Erythroblast (primary cell): ENCODE data around the gene OSCP1.
A peak's percentile ranks its signal among the peaks of the same experiment; 100 is the strongest.

Source experiments
- DNase-seq, 2 experiments: peaks; one replicate each; lab custom pipeline; 2025; lab: John Stamatoyannopoulos, UW
- GATA1 ChIP-seq: IDR thresholded peaks from 2 replicates; pipeline ENCODE4 v1.6.1; 2011; ENCODE audit warnings: low read depth, mild to moderate bottlenecking, control low read depth, low read length, moderate library complexity
- POLR2A ChIP-seq: IDR thresholded peaks from 2 replicates; pipeline ENCODE4 v1.6.1; 2011; ENCODE audit warnings: mild to moderate bottlenecking, low read length

Gene OSCP1

DNA sequence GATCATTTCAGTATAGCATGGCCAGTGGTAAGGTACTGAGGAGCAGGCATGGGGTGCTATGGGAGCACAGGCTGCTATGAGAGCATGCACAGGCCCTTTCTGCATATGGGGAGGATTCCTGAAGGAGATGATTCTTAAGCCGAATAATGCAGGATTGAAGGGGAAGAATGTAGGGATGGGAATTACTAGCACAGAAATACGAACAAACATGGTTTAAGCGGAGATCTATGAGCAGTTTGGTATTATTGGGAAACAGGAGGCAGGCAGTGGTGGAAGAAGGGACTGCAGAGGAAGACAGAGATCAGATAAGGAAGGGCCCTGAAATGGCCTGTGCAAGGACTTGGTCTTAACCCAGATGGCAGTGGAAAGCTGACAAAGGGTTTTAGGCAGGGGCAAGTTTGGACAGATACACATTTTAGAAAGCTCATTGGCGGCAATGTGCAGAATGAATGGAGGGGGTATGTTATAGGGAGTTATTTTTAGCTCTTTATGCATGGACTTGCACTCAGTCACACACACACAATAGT is 1.7 kb downstream of the OSCP1 start:
- TF ChIP-seq POLR2A (no peak), GATA1 (no peak)
- DNase-seq = peak; percentile 50 to 63

DNA sequence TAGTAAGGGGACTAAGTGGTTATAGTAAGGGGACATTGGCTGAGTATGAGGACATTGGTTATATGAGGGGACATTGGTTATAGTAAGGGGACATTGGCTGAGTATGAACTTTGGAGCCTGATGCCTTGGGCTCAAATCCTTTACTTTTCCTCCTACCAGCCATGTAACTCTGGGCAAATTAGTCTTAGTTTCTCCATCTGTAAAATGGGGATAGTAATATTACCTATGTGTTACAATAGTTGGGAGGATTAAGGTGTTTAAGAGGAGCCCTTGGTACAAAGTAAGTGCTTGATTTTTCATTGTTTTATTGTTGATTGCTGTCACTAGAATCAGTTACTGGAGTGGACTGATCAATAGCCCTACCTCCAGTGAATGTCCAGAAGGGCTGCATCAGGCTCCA is 2.8 kb downstream of the OSCP1 start:
- DNase-seq = no peak
- no peak for TF ChIP-seq POLR2A
- no peak for TF ChIP-seq GATA1

DNA sequence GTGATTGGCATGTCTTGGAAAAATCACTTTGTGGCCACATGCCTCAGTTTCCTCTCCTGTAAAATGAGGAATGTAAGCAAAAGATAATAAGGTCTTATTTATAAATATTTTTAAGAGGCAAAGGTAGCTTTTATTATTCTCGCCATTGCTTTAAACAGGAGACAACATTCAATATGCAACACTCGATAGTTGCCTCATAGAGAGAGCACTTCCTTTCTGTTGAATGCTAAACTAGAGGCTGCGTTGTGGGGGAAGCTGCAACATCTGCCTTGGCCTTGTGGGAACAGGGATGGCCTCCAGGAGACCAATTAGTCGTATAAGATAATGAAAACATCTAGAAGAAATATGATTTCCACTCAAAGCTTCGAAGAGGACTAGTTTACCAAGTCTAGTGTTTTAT is 3.5 kb downstream of the OSCP1 start:
- DNase-seq = no peak
- TF ChIP-seq POLR2A (no peak), GATA1 (no peak)

DNA sequence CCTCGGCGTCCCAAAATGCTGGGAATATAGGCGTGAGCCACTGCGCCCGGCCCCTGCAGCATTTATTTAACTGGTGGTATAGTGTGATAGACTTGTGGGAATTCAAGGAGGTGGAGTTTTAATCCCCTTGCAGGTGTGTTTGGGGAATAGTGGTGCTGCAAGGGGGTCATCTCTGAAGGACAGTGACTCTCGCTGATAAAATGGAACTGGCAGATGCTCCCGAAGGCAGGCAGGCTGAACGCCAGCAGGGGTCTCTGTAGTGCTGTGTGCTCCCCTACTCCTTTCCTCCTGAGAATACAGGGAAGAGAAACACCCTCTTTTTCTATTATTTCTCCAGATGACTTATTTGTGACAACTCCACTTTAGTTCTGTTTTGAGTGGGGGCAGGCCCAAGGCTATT is 4.0 kb downstream of the OSCP1 start:
- DNase-seq = peak; percentile 31 to 39
- TF ChIP-seq POLR2A (no peak), GATA1 (no peak)

DNA sequence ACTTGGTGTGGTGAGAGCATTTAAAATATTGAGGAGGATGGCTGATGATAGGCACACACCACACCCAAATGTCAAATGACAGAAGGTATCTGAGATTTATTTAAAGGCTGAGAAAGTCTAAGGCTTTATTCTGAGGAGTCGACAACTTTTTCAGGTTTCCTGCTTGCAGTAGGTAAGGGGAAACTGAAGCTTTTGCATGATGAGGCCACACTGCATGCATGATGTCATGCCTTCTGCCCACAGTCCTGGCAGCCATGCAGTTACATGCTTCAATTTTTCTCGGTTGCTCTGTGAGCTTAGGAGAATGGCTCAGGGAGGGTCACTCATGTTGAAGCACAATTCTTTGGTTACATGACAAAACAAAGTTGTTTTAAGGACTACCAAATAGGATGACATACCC is 7.0 kb downstream of the OSCP1 start:
- no peak for TF ChIP-seq POLR2A
- TF ChIP-seq GATA1 = no peak
- no peak for DNase-seq

DNA sequence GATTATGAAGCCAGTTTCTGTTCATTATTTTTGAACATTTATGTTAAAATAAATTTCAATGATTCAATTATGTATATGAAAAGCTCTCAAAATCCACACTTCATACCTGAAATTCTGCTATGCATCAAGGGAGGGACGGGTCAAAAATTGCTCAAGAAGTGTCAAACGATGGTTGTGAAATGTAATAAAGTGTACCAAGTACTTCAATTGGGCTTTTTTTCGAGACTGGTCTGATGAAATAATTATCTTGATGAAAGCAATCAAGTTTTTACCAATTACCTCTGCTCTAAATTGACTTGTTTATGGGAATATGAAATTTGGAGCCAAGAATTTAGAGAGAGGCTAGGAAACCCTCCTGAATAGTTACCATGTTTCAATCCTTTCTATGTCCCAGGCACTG is 7.9 kb downstream of the OSCP1 start:
- DNase-seq = no peak
- TF ChIP-seq POLR2A (no peak), GATA1 (no peak)

DNA sequence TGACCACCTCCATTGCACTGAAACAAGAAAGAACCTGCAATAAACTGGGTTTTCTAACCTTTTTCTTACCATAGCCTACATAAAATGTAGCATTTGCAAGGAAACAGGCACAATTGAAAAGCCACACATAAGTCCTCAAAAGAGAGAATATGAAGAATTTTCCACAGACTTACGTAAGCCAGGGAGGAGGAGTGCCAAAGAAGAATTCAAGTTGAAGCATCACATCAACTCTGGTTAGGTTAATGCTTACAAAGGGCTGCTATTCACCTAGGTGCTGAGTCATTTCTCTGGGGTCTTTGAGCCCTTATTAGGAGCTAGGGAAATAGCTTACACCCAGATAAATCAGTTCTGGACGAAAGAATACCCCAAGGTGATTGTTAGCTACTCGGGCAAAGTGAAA is 9.6 kb downstream of the OSCP1 start:
- DNase-seq = no peak
- no peak for TF ChIP-seq POLR2A
- no peak for TF ChIP-seq GATA1

DNA sequence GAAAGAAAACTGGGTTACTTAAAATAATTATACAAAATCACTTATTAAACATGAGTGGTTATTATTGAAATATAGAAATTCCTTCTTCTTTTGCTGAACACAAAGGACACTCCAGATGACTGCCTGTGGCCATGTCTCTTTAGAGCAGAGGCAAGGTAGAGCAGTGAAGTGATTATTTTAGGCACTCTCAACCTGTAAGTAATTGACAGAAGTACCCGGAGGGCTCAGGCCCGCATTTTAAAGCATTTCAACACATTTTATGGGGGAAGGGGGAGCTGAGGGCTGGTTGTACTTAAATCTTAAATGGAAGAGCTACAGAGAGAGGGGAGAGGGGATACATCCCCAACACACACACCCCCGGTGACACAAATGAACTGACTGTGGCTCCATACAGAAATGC is 10.2 kb downstream of the OSCP1 start:
- no peak for DNase-seq
- TF ChIP-seq GATA1 = no peak
- no peak for TF ChIP-seq POLR2A

DNA sequence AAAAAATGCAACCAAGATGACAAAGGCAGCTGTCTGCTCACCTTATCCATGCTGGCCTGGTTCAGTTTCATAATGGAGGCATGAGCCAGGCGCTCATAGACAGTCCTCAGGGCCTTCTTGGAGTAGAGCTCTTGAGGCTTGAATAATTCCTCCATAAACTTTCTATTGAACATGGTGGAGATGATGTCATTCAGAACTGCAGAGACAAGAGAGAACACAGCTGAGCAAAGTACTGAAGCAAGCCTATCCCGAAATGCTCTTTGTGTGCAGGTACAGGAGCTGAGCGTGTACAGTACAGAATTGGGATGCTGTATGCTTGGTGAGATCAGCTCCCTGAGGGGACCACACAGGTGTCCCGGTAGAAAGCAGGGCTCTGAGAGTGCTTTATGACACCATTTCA is 11.5 kb downstream of the OSCP1 start:
- no peak for DNase-seq
- no peak for TF ChIP-seq POLR2A
- no peak for TF ChIP-seq GATA1

DNA sequence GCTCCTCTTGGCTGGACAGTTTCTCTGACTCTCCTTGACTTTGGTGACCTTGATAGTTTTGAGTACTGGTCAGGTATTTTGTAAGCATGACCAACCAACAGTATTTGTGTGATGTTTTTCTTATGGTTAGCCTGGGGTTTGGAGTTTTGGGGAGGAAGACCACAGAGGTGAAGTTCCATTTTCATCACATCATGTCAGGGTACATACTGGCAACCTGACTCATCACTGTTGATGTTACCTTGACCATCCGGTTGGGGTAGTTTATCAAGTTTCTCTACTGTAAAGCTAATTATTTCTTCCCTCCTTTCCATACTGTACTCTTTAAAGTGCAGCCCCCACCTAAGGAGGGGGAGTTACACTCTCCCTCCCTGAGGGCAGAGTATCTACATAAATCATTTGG is 13.4 kb downstream of the OSCP1 start:
- TF ChIP-seq GATA1 (no peak), POLR2A (no peak)
- no peak for DNase-seq

DNA sequence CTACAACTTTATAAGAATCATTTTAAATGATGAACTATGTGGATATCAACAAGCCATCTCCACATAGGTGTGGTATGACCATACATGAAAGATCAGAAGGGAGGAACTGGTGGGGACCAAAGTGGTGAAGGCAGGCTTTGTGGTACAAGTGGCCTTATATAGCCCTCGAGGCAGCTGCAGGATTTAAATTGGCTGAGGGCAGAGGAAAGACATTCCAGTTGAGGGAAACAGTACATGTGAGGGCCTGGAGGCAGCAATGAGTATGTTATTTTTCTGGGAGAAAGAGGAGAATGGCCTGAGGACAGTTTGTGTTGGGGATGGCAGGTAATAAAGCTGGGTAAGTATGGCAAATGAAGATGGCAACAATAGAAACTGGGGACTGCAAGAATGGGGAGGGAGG is 17.1 kb downstream of the OSCP1 start:
- DNase-seq = no peak

DNA sequence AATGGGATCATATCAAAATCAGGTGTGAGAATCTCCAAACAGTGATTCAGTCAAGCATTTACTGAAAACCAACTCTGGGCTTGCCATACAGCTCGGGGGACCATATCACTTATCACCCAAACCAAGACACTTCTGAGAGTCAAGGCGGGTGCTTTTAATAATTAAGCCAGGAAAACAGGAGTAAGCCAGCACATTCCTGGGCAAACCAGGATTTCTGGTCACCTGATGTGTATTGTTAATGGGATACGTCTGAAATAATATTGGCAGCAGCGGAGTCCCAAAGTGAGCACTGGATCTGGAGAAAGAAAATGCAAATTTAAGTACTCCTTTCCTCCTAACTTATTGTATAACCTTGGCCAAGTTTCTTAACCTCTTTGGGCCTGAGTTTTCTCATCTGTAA is 17.6 kb downstream of the OSCP1 start:
- DNase-seq = no peak
- TF ChIP-seq POLR2A (no peak), GATA1 (no peak)

More for the DNA sequence above, 17.1 kb downstream of the OSCP1 start:
- TF ChIP-seq GATA1 = no peak
- no peak for TF ChIP-seq POLR2A

DNA sequence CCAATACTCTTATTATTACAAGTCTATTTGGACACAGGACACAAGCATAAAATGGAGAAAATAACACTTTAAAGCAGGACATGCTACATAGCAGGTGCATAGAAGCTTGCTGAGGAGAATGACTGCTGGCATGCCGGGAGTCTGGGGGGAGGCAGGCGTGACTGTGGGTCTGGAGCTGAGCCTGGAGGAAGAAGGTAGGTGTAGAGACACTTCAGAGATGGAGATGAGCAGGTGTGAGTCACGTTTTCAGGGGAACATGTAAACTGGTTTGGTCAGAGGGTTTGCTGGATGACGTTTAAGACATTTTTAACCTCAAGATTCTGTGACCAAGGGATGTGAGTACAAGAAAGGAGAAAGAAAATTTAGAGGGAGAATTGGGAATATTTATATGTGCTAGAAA is 24.5 kb downstream of the OSCP1 start:
- DNase-seq = no peak
- no peak for TF ChIP-seq POLR2A

DNA sequence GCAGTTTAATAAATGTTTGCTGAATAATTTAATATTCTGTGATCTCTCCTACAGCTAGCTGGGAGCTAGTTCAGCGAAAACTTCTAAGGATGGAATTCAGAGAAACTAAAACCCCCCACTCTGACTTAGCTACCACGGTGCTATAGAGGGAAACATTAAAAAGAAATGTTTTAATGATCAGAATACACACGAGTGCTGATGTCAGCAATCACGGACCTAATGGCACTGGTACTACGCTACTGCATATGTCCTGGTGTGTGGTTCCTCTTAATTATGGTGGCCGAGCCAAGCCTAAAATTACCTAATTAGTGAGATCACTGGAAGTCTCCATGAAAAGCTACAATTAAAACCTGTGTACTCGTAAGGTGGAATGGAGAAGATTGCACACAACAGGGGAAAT is 28.6 kb downstream of the OSCP1 start:
- DNase-seq = no peak
- TF ChIP-seq POLR2A (no peak), GATA1 (no peak)

DNA sequence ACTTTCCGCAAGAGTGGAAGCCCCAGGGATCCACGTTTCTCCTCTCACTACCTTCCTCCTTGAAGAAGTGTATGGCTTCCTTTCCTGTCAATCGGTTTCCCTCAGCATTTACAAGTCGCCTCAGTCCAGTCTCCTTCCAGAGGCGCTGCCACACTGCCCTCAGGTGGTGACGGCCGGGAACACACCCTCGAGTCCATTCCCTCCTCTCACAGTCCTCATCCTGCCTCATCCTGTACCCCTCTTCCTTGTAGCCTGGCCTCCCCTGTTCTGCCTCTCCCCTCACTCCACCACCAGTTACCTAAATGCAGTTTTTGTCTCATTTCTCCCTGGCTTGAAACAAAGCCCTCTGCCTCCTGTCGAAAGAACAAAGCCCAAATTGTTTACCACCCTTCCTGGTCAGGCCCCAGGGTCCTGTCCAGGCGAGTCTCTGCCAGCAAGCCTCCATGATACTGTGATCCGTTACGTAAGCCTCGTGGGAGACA is 29.4 kb downstream of the OSCP1 start:
- TF ChIP-seq GATA1 (no peak), POLR2A (no peak)
- peak; percentile 79 to 91 for DNase-seq
